GM21528 (cell line): ENCODE measurements around the gene COPZ2.
"Not testable (repeated sequence)": the region's sequence is repeated elsewhere in the genome, so short reads cannot be mapped to it uniquely, and the experiment has no call there.

Experiments
- ATAC-seq: cut with Tn5 transposase; IDR thresholded peaks from one replicate; pipeline ENCODE4 v1.9.1; 2021; ENCODE audit warnings: mild to moderate bottlenecking, moderate library complexity; ENCODE audit not compliant: unreplicated experiment, low FRiP score

Gene COPZ2, protein sequence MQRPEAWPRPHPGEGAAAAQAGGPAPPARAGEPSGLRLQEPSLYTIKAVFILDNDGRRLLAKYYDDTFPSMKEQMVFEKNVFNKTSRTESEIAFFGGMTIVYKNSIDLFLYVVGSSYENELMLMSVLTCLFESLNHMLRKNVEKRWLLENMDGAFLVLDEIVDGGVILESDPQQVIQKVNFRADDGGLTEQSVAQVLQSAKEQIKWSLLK

DNA sequence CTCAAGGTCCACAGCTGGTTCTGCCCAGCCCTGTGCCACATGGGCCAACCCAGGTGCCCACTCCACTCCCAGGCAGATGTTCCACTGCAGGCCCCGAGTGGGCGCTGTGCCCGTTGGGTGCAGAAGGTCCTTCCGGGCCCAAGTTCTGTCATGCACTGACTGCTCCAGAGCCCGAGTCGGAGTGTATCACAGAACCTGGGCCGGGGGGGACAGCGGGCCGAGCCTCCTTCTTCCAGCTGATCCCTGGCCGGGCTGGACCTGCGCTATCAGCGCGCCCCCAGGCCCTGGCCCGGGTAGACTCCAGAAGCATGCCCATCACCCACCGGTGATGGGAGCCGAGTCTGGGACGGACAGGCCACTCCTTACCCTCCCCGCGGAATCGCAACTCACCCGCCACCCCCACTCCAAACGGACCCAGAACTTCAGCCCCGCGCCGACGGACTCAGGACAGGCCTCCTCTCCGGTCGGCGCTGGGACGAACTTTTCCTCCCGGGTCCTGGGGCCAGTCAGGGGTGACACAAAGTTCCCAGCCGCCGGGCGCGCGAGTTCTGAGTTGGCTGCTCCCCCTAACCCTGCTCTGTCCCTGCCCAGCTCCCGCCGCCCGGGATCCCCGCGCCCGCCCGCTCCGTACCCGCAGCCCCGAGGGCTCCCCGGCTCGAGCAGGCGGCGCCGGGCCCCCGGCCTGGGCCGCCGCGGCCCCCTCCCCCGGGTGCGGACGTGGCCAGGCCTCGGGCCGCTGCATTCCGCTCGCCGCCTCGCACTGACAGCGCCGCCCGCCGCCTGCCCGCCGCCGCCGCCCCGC is at the start of gene COPZ2:
Gene COPZ2 (minus strand): TSS at position 762 of the 802 bp plus-strand sequence. CDS start 20 bp downstream, at position 742.
- no peak for ATAC-seq

DNA sequence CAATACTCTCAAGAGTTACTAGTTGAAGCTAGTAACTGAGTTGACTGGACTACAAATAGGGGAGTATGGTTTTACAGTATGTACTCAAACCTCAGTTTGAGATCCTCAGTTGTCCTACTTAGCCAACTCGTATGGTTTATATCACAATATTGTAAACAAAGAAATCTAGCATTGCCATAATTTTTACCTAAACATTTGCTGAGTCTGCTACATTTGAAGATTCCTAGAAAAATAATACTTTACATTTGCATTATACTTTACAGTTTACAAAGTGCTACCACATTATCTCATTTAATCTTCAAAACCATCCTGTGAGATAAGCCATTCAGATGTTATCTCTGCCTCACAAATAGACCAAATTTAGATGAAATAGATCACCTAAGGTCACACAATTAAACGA is 47.3 kb upstream of the COPZ2 start:
- ATAC-seq = no peak

DNA sequence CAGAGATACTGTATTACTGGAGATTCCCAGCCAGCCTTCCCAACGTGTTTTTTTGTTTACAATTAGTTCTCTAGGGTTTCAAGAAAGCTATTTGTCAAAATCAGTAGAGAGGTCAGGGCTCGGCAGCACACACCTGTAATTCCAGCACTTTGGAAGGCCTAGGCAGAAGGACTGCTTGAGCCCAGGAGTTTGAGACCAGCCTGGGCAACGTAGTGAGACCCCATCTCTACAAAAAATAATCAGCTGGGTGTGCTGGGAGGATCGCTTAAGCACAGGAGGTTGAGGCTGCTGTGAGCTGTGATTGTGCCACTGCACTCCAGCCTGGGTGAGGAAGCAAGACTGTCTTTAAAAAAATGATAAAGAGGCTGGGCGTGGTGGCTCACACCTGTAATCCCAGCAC is 44.3 kb upstream of the COPZ2 start:
- no peak for ATAC-seq

DNA sequence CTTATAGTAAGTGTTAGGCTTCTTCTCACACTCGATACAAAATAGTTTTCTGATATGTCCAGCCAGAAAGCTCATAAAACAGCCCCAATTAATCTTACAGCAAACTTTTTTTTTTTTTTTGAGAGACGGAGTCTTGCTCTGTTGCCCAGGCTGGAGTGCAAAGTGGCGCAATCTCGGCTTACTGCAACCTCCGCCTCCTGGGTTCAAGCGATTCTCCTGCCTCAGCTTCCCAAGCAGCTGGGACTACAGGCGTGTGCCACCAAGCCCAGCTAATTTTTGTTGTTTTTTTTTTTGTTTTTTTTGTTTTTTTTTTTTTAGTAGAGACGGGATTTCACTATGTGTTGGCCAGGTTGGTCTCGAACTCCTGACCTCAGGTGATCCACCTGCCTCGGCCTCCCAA is 39.6 kb upstream of the COPZ2 start:
- not testable (repeated sequence) for ATAC-seq

DNA sequence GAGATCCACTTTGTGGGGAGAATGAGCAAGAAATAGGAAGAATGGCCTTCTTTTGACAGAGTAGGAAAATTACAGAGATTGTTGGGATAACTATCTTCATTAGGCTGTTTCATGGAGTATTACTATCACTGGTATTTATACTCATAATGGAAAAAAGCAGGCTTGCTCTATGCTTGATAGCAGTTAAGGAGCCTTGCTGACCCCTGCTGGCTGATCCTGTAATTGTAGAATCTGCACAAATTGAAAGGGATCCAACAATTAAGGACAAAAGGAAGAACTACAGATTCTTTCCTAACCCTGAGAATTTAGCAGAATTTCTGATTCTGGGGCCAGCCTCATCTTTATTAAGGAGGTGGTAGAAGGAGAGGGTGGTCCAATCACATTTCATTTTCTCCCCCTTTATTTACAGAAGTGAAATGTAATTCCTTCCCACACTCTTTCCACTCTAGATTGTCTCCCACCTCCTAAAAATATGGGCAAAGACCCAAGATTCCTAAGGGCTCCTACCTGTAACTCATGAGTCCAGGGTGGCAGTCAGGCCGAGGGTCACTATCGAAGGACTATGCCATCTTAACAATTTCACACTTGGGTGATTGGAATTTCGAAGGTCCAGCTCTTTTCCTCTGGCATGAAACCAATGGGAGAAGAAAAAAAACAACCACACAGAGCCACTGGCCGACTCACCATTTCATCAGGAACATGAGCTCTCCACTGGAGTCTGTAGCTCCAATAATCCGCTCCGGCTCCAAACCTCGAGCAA is 36.9 kb upstream of the COPZ2 start:
- no peak for ATAC-seq

DNA sequence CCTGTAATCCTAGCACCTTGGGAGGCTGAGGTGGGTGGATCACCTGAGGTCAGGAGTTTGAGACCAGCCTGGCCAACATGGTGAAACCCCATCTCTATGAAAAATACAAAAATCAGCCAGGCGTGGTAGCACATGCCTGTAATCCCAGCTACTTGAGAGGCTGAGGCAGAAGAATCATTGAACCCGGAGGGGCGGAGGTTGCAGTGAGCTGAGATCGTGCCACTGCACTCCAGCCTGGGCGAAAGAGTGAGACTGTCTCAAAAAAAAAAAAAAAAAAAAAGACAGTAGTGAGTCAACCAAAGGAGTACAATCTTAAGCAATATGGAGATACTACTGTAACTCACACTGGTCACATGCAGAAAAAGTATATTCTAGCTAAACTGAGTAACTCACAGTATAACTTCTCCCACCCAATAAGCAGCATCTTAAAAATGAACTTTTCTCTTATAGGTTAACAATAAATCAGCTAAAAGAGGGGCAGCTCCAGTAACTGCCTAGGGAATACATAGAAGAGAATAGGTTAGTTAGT is 36.0 kb upstream of the COPZ2 start:
- not testable (repeated sequence) for ATAC-seq

DNA sequence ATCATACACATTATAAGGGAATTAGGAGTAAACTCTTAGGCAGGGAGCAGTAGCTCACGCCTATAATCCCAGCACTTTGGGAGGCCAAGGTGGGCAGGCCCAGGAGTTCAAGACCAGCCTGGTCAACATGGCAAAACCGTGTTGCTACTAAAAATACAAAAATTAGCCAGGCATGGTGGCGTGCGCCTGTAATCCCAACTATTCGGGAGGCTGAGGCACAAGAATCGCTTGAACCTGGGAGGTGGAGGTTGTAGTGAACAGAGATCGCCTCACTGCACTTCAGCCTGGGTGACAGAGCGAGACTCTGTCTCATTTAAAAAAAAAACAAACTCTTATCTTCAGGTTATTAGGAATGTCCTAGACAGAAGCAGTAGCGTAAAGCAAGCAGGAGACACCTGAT is 35.2 kb upstream of the COPZ2 start:
- ATAC-seq = not testable (repeated sequence)

DNA sequence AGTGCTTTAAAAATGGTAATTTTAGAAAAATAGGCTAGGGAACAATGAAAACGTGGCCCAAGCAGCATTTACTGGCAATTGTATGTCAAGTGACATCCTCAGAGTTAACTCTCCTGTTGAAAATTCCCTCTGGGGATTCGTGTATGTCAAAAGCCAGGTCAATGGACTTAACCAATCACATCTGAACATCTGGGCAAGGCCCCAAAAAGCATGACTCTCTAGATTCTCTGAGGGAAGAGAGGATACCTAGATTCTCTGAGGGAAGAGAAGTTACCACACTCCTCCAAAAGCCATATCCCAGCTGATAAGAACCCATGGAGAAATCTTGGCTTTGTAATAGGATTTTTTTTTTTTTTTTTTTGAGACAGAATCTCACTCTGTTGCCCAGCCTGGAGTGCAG is 34.1 kb upstream of the COPZ2 start:
- ATAC-seq = no peak

DNA sequence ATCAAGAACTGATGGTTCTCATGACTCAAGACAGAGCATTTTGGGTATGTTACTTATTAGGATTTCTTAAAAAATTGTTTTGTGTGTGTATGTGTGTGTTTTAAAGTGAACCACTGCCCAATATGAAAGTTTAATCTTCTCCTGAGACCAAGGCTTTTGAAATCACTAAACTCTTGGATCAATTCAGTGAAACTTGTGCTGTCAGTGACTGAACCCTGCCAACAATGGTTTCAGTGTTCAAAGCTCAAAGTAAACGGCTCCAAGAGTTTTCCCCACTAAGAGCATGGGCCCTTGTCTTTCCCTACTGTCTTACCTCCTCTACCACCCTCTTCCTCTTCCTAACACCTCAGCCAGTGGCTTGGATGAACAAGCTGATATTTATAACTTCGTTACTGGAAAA is 32.6 kb upstream of the COPZ2 start:
- no peak for ATAC-seq

DNA sequence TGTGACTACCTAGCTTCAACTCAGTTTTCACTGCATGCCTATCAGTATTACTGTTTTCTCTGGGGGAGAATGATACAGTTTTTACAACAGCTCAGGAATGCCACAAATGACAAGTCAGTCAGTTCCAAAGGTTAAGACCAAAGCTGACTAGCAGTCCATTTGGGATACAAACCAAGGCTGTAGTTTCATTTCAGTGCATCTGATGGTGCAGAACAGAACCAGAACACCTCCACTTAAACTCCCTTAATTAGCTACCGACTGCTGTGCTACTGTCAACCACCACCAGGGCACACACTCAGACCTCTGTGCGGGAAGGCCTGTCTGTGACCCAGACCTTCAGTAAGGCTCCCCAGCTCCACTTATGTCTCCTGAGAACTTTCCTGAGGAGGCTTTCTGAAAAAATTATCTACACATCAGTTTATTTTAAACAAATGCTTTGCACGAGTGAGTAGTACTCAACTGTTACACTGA is 30.9 kb upstream of the COPZ2 start:
- no peak for ATAC-seq

DNA sequence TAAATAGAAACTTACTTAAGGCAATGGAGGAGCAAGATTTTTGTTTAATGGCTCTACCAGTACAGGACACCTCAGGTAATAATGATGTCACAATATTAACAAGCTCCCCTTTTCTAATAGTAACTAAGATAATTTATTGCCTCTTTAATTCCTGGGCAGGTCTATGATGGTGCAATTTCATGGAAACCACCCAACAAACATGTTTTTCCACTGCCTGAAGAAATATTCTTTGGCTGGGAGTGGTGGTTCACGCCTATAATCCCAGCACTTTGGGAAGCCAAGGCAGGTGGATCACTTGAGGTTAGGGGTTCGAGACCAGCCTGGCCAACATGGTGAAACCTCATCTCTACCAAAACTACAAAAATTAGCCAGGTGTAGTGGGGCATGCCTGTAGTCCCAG is 30.2 kb upstream of the COPZ2 start:
- not testable (repeated sequence) for ATAC-seq

DNA sequence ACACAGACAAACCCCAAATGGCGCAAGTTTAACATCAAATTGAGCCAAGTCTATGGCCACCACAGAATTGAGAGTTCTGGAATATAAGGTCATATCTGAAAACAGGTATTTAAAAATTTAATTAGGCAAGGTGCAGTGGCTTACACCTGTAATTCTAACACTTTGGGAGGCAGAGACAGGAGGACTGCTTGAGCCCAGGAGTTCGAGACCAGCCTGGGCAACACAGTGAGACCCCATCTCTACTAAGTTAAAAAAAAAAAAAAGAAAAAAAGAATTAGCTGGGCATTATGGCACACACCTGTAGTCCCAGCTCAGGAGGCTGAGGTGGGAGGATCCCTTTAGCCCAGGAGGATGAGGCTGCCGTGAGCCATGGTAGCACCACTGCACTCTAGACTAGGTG is 29.6 kb upstream of the COPZ2 start:
- ATAC-seq = no peak

DNA sequence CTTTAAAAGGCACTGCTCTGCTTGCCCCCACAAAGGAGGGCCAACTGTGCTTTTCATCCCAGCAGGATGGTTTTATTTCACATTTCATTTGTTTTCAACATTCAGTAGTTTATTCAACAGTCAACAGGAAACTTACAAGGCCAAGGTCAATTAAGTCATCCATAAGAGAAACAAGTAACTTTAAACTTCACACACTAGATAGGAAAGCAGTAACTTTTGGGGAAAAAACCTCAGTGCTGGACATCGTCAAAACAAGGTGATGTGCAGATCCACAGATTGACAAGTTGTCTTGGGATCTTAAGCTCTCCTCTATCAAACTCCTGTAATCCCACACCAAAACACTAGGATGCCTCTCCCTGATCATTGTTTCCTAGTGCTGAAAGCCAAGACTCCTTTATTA is 29.1 kb upstream of the COPZ2 start:
- ATAC-seq = no peak

DNA sequence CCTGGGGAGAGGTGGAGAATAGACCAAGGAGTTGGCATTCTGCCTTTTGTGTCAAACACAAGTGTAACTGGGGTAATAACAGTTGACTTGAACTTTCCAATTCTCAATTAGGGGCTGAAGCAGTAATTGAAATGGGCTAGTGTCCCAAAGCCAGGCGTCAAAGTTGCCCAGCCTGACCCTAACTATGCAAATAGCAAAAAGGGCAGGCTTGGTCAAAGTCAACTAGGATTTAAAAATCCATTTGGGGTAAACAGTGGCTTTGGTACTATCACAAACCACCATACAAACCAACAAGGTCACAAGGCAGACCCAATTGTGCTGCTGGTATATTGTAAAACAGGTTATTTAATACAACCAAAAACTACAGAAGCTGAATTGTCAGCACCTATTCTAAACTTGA is 28.6 kb upstream of the COPZ2 start:
- ATAC-seq = no peak

DNA sequence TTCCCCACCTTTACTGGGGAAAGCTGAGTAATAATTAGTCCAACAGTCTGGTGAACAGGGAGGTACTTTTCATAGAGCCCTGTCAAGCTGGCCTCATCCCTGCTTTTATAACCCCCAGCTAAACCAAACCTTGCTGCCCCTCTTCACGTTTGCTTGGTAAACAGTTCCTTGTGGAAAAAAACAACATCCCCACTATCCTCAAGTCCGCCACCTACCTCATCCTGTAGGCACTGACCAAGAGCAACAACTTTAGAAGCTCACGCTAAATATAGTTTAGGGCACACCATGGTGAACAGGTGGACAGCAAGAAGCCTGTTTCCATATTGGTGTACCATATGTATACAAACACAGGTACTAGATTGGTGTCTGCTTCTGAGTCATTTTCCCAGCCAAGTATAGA is 27.0 kb upstream of the COPZ2 start:
- ATAC-seq = no peak

DNA sequence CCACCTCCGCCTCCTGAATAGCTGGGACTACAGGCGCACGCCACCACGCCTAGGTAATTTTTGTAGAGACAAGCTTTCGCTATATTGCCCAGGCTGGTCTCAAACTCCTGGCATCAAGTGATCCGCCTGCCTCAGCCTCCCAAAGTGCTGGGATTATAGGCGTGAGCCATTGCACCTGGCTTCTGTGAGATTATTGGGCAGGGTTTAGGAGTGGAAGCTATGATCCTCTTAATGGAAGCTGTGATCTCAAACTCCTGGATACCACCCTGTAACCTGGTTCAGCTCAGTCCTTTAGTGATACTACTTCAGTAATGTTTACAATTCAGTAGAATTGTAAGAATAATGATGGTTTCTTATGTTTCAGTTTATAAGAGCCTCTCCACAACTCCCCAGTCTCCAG is 24.7 kb upstream of the COPZ2 start:
- ATAC-seq = no peak

DNA sequence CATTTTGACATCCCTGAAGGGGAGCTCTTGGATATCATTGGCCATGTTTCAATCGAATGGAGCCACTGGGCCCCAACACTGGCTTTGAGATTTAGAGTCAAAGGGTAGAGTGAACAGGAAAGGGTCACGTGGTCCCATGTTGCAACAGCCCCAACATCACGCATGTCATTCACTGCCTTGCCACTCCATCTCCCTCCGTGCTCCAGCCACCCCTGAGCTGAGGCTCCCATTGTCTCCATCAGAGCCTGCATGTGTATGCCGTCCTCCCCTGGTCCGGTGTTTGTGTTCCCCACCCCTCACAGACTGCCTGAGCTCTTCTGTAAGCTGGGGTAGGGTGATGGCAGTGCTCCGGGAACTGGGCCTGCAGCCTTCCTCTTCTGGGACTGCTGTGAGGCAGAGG is 22.7 kb upstream of the COPZ2 start:
- ATAC-seq = no peak

DNA sequence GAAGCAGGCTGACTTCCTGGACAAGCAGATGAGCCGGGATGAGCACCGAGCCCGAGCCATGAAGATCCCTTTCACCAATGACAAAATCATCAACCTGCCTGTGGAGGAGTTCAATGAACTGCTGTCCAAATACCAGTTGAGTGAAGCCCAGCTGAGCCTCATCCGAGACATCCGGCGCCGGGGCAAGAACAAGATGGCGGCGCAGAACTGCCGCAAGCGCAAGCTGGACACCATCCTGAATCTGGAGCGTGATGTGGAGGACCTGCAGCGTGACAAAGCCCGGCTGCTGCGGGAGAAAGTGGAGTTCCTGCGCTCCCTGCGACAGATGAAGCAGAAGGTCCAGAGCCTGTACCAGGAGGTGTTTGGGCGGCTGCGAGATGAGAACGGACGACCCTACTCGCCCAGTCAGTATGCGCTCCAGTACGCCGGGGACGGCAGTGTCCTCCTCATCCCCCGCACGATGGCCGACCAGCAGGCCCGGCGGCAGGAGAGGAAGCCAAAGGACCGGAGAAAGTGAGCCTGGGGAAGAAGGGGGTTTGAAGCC is 21.6 kb upstream of the COPZ2 start:
- ATAC-seq = no peak

DNA sequence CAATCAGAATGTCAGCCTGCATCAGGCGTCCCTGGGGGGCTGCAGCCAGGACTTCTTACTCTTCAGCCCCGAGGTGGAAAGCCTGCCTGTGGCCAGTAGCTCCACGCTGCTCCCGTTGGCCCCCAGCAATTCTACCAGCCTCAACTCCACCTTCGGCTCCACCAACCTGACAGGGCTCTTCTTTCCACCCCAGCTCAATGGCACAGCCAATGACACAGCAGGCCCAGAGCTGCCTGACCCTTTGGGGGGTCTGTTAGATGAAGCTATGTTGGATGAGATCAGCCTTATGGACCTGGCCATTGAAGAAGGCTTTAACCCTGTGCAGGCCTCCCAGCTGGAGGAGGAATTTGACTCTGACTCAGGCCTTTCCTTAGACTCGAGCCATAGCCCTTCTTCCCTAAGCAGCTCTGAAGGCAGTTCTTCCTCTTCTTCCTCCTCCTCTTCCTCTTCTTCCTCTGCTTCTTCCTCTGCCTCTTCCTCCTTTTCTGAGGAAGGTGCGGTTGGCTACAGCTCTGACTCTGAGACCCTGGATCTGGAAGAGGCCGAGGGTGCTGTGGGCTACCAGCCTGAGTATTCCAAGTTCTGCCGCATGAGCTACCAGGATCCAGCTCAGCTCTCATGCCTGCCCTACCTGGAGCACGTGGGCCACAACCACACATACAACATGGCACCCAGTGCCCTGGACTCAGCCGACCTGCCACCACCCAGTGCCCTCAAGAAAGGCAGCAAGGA is 21.0 kb upstream of the COPZ2 start:
- no peak for ATAC-seq

DNA sequence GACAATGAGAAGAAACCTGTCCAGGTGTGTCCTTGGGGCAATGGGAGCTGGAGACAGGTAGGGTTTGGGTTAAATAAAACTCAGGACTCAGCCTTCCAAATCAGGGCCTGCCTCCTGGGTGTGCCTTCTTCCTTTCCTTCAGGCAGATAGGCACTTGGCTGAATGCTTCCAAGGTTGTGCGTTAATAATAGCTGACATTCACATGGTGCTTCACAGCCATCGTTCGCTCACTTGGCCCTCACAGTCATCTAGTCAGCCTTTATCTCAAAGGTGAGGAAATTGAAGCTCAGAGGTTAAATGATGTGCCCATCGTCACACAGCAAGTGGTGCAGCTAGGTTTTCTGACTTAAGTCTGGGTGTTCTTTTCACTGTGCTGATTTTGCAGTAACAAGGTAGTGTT is 20.0 kb upstream of the COPZ2 start:
- ATAC-seq = no peak
